CD4-positive, alpha-beta T cell treated with Interleukin-1 beta for 1 hour (primary cell): Measurements from ENCODE around the gene SECTM1.
A peak's percentile ranks its signal among the peaks of the same experiment; 100 is the strongest.

ENCODE experiments used
- DNase-seq, 2 donors: peaks; one replicate each; pipeline ENCODE4 v3.0.0-alpha.2; 2020 to 2022

The SECTM1 gene

GRCh38 chr17:82314012-82314726 is 19.4 kb downstream of the SECTM1 start:
- no peak for DNase-seq

GRCh38 chr17:82313195-82314011 is 20.2 kb downstream of the SECTM1 start:
- no peak for DNase-seq

GRCh38 chr17:82311971-82312370 is 21.6 kb downstream of the SECTM1 start:
- DNase-seq = no peak

GRCh38 chr17:82310877-82311276 is 22.7 kb downstream of the SECTM1 start:
- no peak for DNase-seq

- DNase-seq = no peak
These were observed 23.7 kb downstream of the SECTM1 start for GRCh38 chr17:82309656-82310570.

GRCh38 chr17:82305727-82306300 is 27.8 kb downstream of the SECTM1 start:
- DNase-seq = no peak

GRCh38 chr17:82304826-82305726 is 28.5 kb downstream of the SECTM1 start:
- no peak for DNase-seq

GRCh38 chr17:82303944-82304808 is 29.4 kb downstream of the SECTM1 start:
- DNase-seq = no peak

GRCh38 chr17:82302991-82303943 is 30.3 kb downstream of the SECTM1 start:
- peak; percentile 37 to 49 for DNase-seq

- DNase-seq = no peak
These were observed 31.0 kb downstream of the SECTM1 start for GRCh38 chr17:82302568-82302963.

- DNase-seq = peak; percentile 46 to 49
These were observed 31.5 kb downstream of the SECTM1 start for GRCh38 chr17:82301916-82302567.

- DNase-seq = no peak
These were observed 32.2 kb downstream of the SECTM1 start for GRCh38 chr17:82301300-82301915.

- DNase-seq = peak; percentile 70 to 72
These were observed 32.8 kb downstream of the SECTM1 start for GRCh38 chr17:82300707-82301270.

- no peak for DNase-seq
These were observed 33.3 kb downstream of the SECTM1 start for GRCh38 chr17:82300228-82300627.

GRCh38 chr17:82299452-82299851 is 34.1 kb downstream of the SECTM1 start:
- DNase-seq = no peak

- no peak for DNase-seq
These were observed 34.8 kb downstream of the SECTM1 start for GRCh38 chr17:82298538-82299421.
